NB4 (cell line): ENCODE results near the gene RAB40C.
A peak's percentile ranks its signal among the peaks of the same experiment; 100 is the strongest.

Experiments
- DNase-seq: peaks from one replicate; pipeline ENCODE4 v3.0.0; 2010; ENCODE audit warnings: low read depth
- H3K4me3 ChIP-seq: one replicate; pipeline ENCODE4 v1.5.1; 2011; ENCODE audit warnings: mild to moderate bottlenecking, low read depth, low read length, moderate library complexity
- CTCF ChIP-seq: IDR thresholded peaks from one replicate; pipeline ENCODE4 v1.5.1; 2012; ENCODE audit warnings: low read depth, low read length
- MYC ChIP-seq: IDR thresholded peaks from 2 replicates; pipeline ENCODE4 v1.6.1; 2011; ENCODE audit warnings: low read depth, low read length
- POLR2A ChIP-seq: IDR thresholded peaks from 2 replicates; pipeline ENCODE4 v1.6.1; 2011; ENCODE audit warnings: mild to moderate bottlenecking; ENCODE audit not compliant: insufficient read length; ENCODE audit errors: extremely low read depth
- TF ChIP-seq, protein P1 (sequence below): IDR thresholded peaks from 2 replicates; pipeline ENCODE4 v1.6.1; 2011; ENCODE audit warnings: low read depth, low read length

RAB40C gene

DNA sequence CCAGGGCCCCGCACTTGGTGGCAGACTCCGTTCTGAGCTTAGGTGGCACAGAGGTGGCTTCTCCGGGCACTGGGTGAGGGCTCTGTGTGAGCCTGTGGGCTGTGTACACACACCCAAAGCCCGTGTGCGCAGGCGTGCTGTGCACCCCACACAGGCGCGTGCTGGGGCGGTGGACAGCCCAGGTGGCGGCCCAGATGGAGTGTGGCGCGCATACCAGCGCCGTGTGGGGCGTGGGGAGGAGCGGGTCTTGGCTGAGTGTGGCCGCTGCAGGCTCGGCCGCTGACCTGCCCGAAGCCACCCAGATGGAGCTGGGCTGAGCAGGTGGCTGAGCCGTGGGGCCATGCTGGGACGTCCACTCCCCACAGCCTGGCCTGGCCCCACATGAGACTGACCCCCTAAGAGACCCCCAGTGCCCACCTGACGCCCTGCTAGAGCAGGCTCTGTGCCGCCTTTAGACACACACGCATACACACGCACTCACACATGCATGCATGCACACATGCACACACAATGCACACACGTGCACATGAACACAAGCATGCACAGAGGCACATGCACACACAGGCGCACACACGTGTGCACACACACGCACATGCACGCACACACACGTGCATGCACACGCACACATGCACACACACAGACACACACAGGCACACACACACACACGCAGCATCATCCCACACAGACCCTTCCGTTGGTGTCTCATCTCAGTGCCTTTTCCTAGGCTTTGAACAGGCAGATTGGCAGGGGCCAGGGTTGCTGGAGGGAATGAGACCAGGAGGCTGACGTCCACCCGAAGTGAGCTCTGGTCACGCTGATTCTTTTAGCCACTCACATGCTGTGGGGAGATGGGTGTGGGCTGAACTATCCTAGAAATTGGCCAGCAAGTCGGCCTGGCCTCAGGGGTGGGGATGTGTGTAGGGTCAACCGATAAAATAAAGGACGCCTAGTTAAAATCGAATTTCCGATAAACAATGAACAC, 27.6 kb upstream of the RAB40C start:
- H3K4me3 ChIP-seq: no peak overlapping the region
- DNase-seq: no peak
- TF ChIP-seq MYC (no peak), POLR2A (no peak), CTCF (no peak)
- TF ChIP-seq, protein P1, sequence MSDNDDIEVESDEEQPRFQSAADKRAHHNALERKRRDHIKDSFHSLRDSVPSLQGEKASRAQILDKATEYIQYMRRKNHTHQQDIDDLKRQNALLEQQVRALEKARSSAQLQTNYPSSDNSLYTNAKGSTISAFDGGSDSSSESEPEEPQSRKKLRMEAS: no peak

DNA sequence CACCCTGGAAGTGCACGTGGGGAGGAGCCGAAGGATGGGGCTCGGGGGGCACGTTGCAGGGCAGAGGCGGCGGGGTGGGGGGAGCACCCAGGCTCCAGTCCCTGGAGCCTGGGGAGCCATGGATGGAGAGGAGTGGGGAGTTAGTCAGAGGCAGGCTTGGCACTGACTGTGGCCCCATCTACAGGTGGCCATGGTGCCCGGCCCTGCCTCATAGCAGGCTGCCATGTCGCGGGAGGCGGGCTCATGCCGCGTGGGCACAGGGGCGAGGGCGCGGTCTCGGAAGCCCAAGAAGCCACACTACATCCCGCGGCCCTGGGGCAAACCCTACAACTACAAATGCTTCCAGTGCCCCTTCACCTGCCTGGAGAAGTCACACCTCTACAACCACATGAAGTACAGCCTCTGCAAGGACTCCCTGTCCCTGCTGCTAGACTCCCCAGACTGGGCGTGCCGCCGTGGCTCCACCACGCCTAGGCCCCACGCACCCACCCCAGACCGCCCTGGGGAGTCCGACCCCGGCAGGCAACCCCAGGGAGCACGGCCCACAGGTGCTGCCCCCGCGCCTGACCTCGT, 26.7 kb upstream of the RAB40C start:
- DNase-seq: no peak
- H3K4me3 ChIP-seq: no peak overlapping the region
- TF ChIP-seq POLR2A (no peak), CTCF (no peak), MYC (no peak)
- TF ChIP-seq, protein P1: no peak

DNA sequence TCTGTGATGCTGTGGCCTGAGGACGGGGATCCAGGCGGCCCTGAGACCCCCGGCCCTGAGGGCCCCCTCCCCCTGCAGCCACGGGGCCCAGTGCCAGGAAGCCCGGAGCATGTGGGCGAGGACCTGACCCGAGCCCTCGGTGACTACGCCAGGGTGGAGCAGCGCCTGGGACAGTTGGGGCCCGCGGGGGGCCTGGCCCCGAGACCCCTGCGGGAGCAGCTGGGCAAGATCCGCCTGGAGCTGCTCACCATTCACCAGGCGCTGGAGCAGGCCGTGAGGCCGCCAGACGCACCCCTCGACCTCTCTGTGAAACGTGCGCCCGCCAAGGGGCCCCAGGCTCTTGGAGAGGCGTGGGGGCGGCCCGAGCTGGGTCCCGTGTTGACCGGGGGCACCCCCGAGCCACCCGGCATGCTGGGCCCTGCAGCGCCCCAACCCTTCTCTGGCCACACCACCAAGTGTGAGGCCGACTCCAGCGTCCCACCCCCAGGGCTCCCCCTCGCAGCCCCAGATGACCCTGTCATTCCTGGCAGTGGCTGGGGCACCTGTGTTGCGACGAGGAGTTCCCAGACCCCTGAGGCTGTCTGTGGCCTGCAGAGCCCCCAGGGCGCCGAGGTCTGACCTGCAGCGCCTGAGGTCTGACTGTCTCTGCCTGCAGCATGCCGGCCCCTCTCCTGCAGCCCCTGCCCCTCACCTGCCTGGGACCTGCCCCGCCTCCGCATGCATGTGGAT, 25.0 kb upstream of the RAB40C start:
- no peak for DNase-seq
- TF ChIP-seq MYC: no peak
- no peak overlapping the region for H3K4me3 ChIP-seq

DNA sequence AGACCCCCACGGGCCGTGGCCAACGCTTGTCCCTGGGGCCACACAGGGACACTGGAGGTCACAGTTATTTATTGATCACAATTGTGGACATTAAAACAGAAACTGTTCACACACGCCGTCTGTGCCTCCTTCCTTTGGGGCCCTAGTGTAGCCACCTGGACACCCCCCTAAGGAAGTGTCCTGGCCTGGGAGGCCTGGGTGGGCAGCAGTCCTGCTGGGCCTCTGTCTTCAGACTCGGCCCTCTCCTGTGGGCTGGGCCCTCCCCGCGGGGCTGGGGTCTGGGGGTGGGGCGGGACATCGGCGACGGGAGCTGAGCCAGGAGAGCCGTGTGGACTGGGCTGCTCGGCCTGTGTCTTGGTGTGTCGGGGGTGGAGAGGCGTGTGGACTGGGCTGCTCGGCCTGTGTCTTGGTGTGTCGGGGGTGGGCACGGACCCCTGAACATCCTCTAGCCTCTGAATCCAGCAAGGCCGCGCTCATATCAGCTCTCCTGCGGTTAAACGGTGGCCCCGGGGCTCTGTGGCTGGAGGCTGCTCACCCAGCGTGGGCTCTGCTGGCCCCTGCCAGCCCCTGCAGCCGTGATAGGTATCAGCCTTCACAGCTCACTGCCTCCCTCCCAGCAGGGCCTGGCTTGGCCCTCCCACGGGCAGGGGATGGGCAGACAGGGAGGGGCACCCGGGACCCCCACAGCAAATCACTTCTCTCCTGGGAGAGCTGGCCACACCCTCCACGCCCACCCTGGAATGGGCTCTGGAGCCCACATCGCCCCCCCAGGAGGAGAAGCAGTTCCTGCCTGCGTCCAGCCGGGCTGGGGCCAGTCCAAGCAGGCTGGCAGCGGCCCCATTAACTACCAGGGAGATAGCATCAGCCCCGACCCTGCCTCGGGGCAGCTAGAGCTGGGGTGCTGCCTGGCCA, 24.2 kb upstream of the RAB40C start:
- H3K4me3 ChIP-seq: no peak overlapping the region
- peak; percentile 30 for DNase-seq
- TF ChIP-seq POLR2A (no peak), CTCF (no peak), MYC (no peak)
- TF ChIP-seq, protein P1: no peak

DNA sequence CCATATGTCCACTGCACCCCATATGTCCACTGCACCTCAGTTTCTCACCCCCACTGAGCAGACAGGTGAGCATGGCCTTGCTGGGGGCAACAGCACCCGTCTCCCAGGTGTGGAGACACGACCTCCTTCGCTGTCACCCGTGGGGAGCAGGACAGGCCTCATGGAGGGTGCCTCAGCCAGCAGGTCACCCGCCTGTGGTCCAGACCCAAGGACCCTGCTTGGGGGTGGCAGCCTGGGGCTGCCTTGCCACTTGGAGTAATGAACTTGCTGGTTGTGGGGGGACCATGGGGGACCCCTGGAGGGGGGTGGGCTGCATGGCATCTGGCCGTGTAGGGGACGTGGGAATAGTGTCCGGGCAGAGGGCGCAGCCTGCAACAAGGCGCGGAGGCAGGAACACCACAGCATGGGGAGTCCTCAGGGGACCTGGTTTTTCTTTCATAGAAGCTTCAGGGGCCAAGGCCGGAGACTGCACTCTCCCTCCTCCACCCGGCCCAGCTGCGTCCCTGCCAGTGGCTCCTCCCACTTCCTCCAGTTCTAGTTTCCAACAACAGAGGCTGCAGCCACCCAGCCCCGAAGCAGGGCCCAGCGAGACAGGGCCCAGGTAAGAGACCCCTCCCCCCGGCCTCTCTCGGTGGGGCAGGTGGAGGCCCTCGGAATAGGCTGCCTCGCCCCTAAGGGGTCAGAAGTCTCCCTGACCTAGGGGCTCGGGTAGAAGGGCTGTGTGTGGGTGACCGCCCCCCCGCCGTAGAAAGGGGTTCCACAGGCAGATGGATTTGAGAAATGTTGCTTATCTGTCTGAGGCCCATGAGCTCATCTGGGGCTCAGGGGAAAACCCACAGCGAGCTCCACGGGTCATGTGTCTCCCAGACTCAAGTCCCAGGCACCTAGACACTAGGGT, 23.1 kb upstream of the RAB40C start, which contains the start of gene NHLRC4:
NHLRC4 (plus strand) TSS at position 531 of the 898 bp plus-strand sequence. CDS start 1,043 bp downstream, outside the sequence.
- H3K4me3 ChIP-seq: no peak within 1 kb of the TSS
- peak; percentile 87 for DNase-seq
- peak; percentile 36 for TF ChIP-seq POLR2A
- no peak for TF ChIP-seq CTCF
- TF ChIP-seq, protein P1: no peak
- peak; percentile 10; the same call in 1 of the 2 replicates for TF ChIP-seq MYC
